IMR-90 (cell line): ENCODE results near the gene TIAM2. TPM values are rescaled to one million over a fixed set of nuclear protein-coding genes. Genes with fewer than 3 reads are reported as not detected.

Experiments
- ATAC-seq: fragments of 200-7000 bp; cut with Tn5 transposase; 2 replicates; pipeline ENCODE4 v1.9.1; 2020; ENCODE audit warnings: low read depth, mild to moderate bottlenecking, moderate library complexity
- BruUV-seq: library from RNA; stranded (reverse); fragments of 400-500 nt; replicated peaks from 2 replicates; lab custom pipeline; 2021; lab: Mats Ljungman, UMichigan
- CTCF ChIA-PET: fragments of 300-600 bp; formaldehyde crosslinking; extraction: SDS; loops from one replicate; lab custom pipeline; 2021; ENCODE audit warnings: antibody characterized with exemption; lab: Yijun Ruan, JAX
- POLR2A ChIA-PET: fragments of 300-600 bp; sonication (Branson Sonifier 250); formaldehyde crosslinking; loops from one replicate; lab custom pipeline; 2022; ENCODE audit warnings: antibody characterized with exemption; ENCODE audit not compliant: unreplicated experiment; lab: Charles Lee
- DNase-seq: peaks from one replicate; pipeline ENCODE4 v3.0.0; 2013
- H2AFZ ChIP-seq: replicated peaks from 2 replicates; pipeline ENCODE3; 2013; ENCODE audit warnings: low read length, mild to moderate bottlenecking; ENCODE audit not compliant: poor library complexity
- H2AK5ac ChIP-seq: 2 replicates; pipeline ENCODE4 v1.6.1; 2013; ENCODE audit warnings: low read depth, low read length, inconsistent platforms
- H2AK9ac ChIP-seq: replicated peaks from 2 replicates; pipeline ENCODE3; 2013; ENCODE audit warnings: mild to moderate bottlenecking, low read depth, low read length, moderate library complexity; ENCODE audit not compliant: poor library complexity
- H2BK120ac ChIP-seq: 2 replicates; pipeline ENCODE4 v1.6.1; 2013; ENCODE audit warnings: low read depth, low read length, inconsistent platforms
- H2BK15ac ChIP-seq: 3 replicates; pipeline ENCODE4 v1.6.1; 2013; ENCODE audit warnings: low read depth, low read length, inconsistent platforms
- H2BK20ac ChIP-seq: 2 replicates; pipeline ENCODE4 v1.6.1; 2013; ENCODE audit warnings: low read depth, mild to moderate bottlenecking, inconsistent platforms, low read length, moderate library complexity
- H2BK5ac ChIP-seq: 2 replicates; pipeline ENCODE4 v1.6.1; 2013; ENCODE audit warnings: mild to moderate bottlenecking, low read depth, low read length, inconsistent platforms; ENCODE audit not compliant: poor library complexity, severe bottlenecking
- H3K14ac ChIP-seq: replicated peaks from 2 replicates; pipeline ENCODE4 v1.6.1; 2013; ENCODE audit warnings: low read depth, low read length, inconsistent platforms
- H3K18ac ChIP-seq: 2 replicates; pipeline ENCODE4 v1.6.1; 2013; ENCODE audit warnings: low read depth, low read length, control low read depth
- H3K23ac ChIP-seq: 2 replicates; pipeline ENCODE4 v1.6.1; 2013; ENCODE audit warnings: low read depth, low read length, inconsistent platforms
- H3K27ac ChIP-seq: 2 replicates; pipeline ENCODE4 v1.5.1; 2013; ENCODE audit warnings: mild to moderate bottlenecking, control low read depth, low read length; ENCODE audit not compliant: insufficient read depth
- H3K27me3 ChIP-seq: 2 replicates; pipeline ENCODE4 v1.6.1; 2013; ENCODE audit warnings: low read length; ENCODE audit not compliant: control insufficient read depth, insufficient read depth
- H3K36me3 ChIP-seq: 2 replicates; pipeline ENCODE4 v1.6.1; 2013; ENCODE audit warnings: low read length, mixed read lengths; ENCODE audit not compliant: control insufficient read depth, insufficient read depth
- H3K4ac ChIP-seq: 2 replicates; pipeline ENCODE4 v1.6.1; 2013; ENCODE audit warnings: low read depth, low read length, inconsistent platforms
- H3K4me1 ChIP-seq: 2 replicates; pipeline ENCODE4 v1.6.1; 2013; ENCODE audit warnings: low read length, mixed read lengths; ENCODE audit not compliant: control insufficient read depth, insufficient read depth
- H3K4me2 ChIP-seq: 2 replicates; pipeline ENCODE4 v1.6.1; 2013; ENCODE audit warnings: low read depth, mild to moderate bottlenecking, control low read depth, low read length, moderate library complexity
- H3K4me3 ChIP-seq: 2 replicates; pipeline ENCODE4 v1.5.1; 2013; ENCODE audit warnings: low read depth, mild to moderate bottlenecking, control low read depth, low read length, moderate library complexity; ENCODE audit not compliant: insufficient read depth
- H3K56ac ChIP-seq: 2 replicates; pipeline ENCODE4 v1.6.1; 2013; ENCODE audit warnings: low read length, inconsistent platforms; ENCODE audit not compliant: insufficient read depth; ENCODE audit errors: extremely low read depth
- H3K79me1 ChIP-seq, 2 experiments: 2 replicates each; pipeline ENCODE4 v1.6.1; 2013; ENCODE audit warnings: low read length in 2 of 2, inconsistent platforms in 1 of 2, low read depth in 1 of 2
- H3K9ac ChIP-seq: 2 replicates; pipeline ENCODE4 v1.6.1; 2013; ENCODE audit warnings: low read depth, low read length, control low read depth
- H3K9me1 ChIP-seq: 2 replicates; pipeline ENCODE4 v1.6.1; 2013; ENCODE audit warnings: low read length, inconsistent platforms; ENCODE audit not compliant: insufficient read depth
- H3K9me3 ChIP-seq: 2 replicates; pipeline ENCODE4 v1.6.1; 2013; ENCODE audit warnings: low read length; ENCODE audit not compliant: control insufficient read depth, insufficient read depth
- H4K20me1 ChIP-seq: 2 replicates; pipeline ENCODE4 v1.6.1; 2013; ENCODE audit warnings: low read length, inconsistent platforms; ENCODE audit not compliant: insufficient read depth
- H4K5ac ChIP-seq: 2 replicates; pipeline ENCODE4 v1.6.1; 2013; ENCODE audit warnings: mild to moderate bottlenecking, low read depth, low read length, control low read depth
- H4K8ac ChIP-seq, 2 experiments: 2 replicates each; pipeline ENCODE4 v1.6.1; 2013; ENCODE audit warnings: low read depth in 2 of 2, low read length in 2 of 2, control low read depth in 1 of 2, inconsistent platforms in 1 of 2
- H4K91ac ChIP-seq: 2 replicates; pipeline ENCODE4 v1.6.1; 2013; ENCODE audit warnings: low read depth, low read length, inconsistent platforms; ENCODE audit not compliant: insufficient read depth
- CHD1 ChIP-seq: IDR thresholded peaks from 2 replicates; pipeline ENCODE4 v1.6.1; 2012; ENCODE audit warnings: low read depth, low read length, improper control_type of control experiment
- WGBS, 2 experiments: methylation state at CpG; one replicate each; pipeline versions ENCODE4 v1.1.5 to v1.1.7; 2013; ENCODE audit warnings: missing lambda C conversion rate in 2 of 2; ENCODE audit not compliant: insufficient read length in 1 of 2; ENCODE audit errors: extremely low coverage in 2 of 2; 5-methylcytosine and 5-hydroxymethylcytosine counted together
- dilution Hi-C: fragments of 300-500 bp; cut with HindIII; formaldehyde crosslinking; loops from one replicate; pipeline ENCODE4 v1.14.3; 2018; ENCODE audit warnings: low sequenced_read_pairs; ENCODE audit not compliant: unreplicated experiment
- in situ Hi-C: fragments of 300-500 bp; cut with MboI; formaldehyde crosslinking; loops from 3 replicates; pipeline ENCODE4 v1.14.3; 2019; ENCODE audit warnings: low sequenced_read_pairs, inconsistent platforms, mixed read lengths
- intact Hi-C: fragments of 100-400 bp; cut with micrococcal nuclease; formaldehyde crosslinking; loops from 2 replicates; pipeline ENCODE4 v1.10.0; 2022
- polyA plus RNA-seq, 3 experiments: library from polyadenylated mRNA; depleted of rRNA; stranded (reverse); fragments of >200 nt; gene quantifications; 2 replicates each; pipeline ENCODE4 v1.2.3, GENCODE V29; 2012; ENCODE audit warnings: low replicate concordance in 1 of 3
- total RNA-seq: library from RNA; depleted of rRNA; stranded (reverse); fragments of >200 nt; gene quantifications from 2 replicates; pipeline ENCODE4 v1.2.3, GENCODE V29; 2012

The TIAM2 gene
- total and polyA plus RNA-seq, 2 of the 4 experiments (the other 2 are of a cell fraction) = 3.1 to 4.7 TPM

DNA sequence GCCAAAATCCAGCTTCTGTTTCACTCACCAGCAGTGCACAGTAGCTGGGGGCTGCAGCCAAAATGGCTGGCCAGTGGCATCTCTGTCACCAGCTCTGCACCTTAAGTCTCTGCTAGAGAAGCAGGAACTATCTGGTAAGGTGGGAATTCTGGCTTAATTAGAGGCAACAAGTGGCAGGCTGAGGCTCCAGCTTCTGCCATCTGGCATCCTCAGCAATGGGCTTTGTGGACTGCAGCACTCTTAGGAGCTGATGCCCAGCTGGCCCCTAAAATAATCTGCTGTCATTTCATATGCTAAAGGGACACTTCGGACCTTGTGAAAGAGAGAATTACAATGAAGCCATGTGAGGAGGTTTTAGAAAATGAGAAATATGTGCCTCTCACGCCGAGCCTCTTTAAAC lies 264.1 kb downstream of the TIAM2 start:
- Histone ChIP-seq H2BK15ac (no peak overlapping the region), H3K9me1 (peaks cover 17% of the 10 kb centered on the region), H3K23ac (no peak overlapping the region), H3K14ac (no peak overlapping the region), H2BK20ac (no peak overlapping the region), H3K9ac (no peak overlapping the region), H4K8ac (no peak overlapping the region), H3K27ac (no peak overlapping the region), H3K9me3 (no peaks in the 10 kb centered on the region), H3K4me3 (no peak overlapping the region), H3K79me1 (peaks cover 4 to 25% of the 10 kb centered on the region in 2 experiments), H3K27me3 (no peaks in the 10 kb centered on the region), H2BK120ac (no peak overlapping the region), H2AFZ (no peak overlapping the region), H4K20me1 (no peaks in the 10 kb centered on the region), H3K36me3 (peaks cover 28% of the 10 kb centered on the region), H3K4me2 (no peak overlapping the region), H2AK5ac (no peak overlapping the region), H3K4me1 (peaks cover 7% of the 10 kb centered on the region; the same call in 1 of the 2 replicates), H2AK9ac (no peak overlapping the region), H2BK5ac (no peak overlapping the region), H3K18ac (no peak overlapping the region), H3K4ac (no peak overlapping the region), H4K5ac (no peak overlapping the region), H4K91ac (no peak overlapping the region), H3K56ac (no peak overlapping the region)
- no TSS peak for BruUV-seq
- dilution Hi-C loops (no loop called here), in situ Hi-C loops (no loop called here), intact Hi-C loops (no loop called here)
- ATAC-seq = no peak
- ChIA-PET POLR2A (no interaction called here), CTCF (no interaction called here)
- DNase-seq = no peak
- WGBS, 2 experiments = no CpG with 5 or more reads among the region's 3 CpGs
- no peak for TF ChIP-seq CHD1
